Mesangial cell (primary cell): Measurements from ENCODE around the gene VPS16. TPM values are rescaled to one million over a fixed set of nuclear protein-coding genes. Genes with fewer than 3 reads are reported as not detected.

Experiments used
- total RNA-seq: library from RNA; depleted of rRNA; stranded (reverse); fragments of >200 nt; gene quantifications from 2 replicates; pipeline ENCODE4 v1.2.3, GENCODE V29; 2015

The VPS16 gene
- total RNA-seq = 32.4 and 45.8 TPM in 2 replicates

GRCh38 chr20:2840138-2840966 lies at the start of gene VPS16, which contains the start of gene PCED1A:
TSS of gene VPS16 (plus strand) at chr20:2840745. CDS start at chr20:2840775, 30 bp downstream.
TSS of gene PCED1A (minus strand) at chr20:2840655. CDS start at chr20:2839912, 743 bp downstream.

GRCh38 chr20:2800521-2801285 lies 39.8 kb upstream of the VPS16 start, which contains the start of gene CPXM1:
TSS of gene CPXM1 (minus strand) at chr20:2800627. CDS start at chr20:2800572, 55 bp downstream.

GRCh38 chr20:2814587-2815051 lies 25.9 kb upstream of the VPS16 start, which contains the start of gene C20orf141:
TSS of gene C20orf141 (plus strand) at chr20:2814987. CDS start at chr20:2815185, 198 bp downstream.

GRCh38 chr20:2816030-2816582 lies 24.4 kb upstream of the VPS16 start, which contains the start of gene TMEM239:
TSS of gene TMEM239 (plus strand) at chr20:2816364. CDS start at chr20:2816555, 191 bp downstream.

GRCh38 chr20:2873010-2873746 lies 32.6 kb downstream of the VPS16 start, which contains the start of gene PTPRA:
TSS of gene PTPRA (plus strand) at chr20:2873481. CDS start at chr20:2964278, 90,797 bp downstream.

Other genes with a start within 250 kb of the VPS16 start
- gene NOP56, start 188.1 kb upstream of the VPS16 start, total RNA-seq = 72.0 and 150 TPM in 2 replicates
- 96.6 and 108 TPM in 2 replicates for gene IDH3B, start 176.5 kb upstream of the VPS16 start, total RNA-seq
- gene EBF4, start 148.0 kb upstream of the VPS16 start, total RNA-seq = 0.98 and 7.2 TPM in 2 replicates
- 50.2 and 158 TPM in 2 replicates for gene CPXM1, start 40.1 kb upstream of the VPS16 start, total RNA-seq
- gene C20orf141, start 25.8 kb upstream of the VPS16 start, total RNA-seq = 0.76 TPM in 1 of 2 replicates, not detected in the other
- gene TMEM239, start 24.4 kb upstream of the VPS16 start, total RNA-seq = not detected in 2 replicates
- 20.4 and 59.7 TPM in 2 replicates for gene PCED1A, start 90 bp upstream of the VPS16 start, total RNA-seq
- 30.3 and 42.7 TPM in 2 replicates for gene PTPRA, start 32.7 kb downstream of the VPS16 start, total RNA-seq
- 0.25 TPM in 1 of 2 replicates, not detected in the other for gene GNRH2, start 202.9 kb downstream of the VPS16 start, total RNA-seq
- 66.2 and 86.5 TPM in 2 replicates for gene MRPS26, start 205.3 kb downstream of the VPS16 start, total RNA-seq
- not detected in 2 replicates for gene OXT, start 230.9 kb downstream of the VPS16 start, total RNA-seq
- gene AVP, start 244.0 kb downstream of the VPS16 start, total RNA-seq = not detected in 2 replicates